Kidney (tissue), 14 donors: ENCODE data around the gene CHMP1A. TPM values are rescaled to one million over a fixed set of nuclear protein-coding genes. Genes with fewer than 3 reads are reported as not detected.
"Not testable (repeated sequence)": the region's sequence is repeated elsewhere in the genome, so short reads cannot be mapped to it uniquely, and the experiment has no call there.

Experiments
- DNase-seq, 5 donors: peaks; one replicate each; pipeline ENCODE4 v3.0.0-alpha.2; 2013 to 2020
- FAIRE-seq: peaks from 2 replicates; lab custom pipeline; 2012; peaks lifted over from hg19 to GRCh38; lab: Jason Lieb, UNC
- H3K27ac ChIP-seq, 2 donors: one replicate each; pipeline ENCODE4 v1.7.0; 2013; ENCODE audit warnings: low read depth in 2 of 2, low read length in 2 of 2, inconsistent platforms in 1 of 2
- H3K27me3 ChIP-seq: one replicate; pipeline ENCODE4 v1.7.1; 2013; ENCODE audit warnings: low read length, inconsistent platforms; ENCODE audit not compliant: control insufficient read depth, insufficient read depth
- H3K36me3 ChIP-seq, 3 donors: one replicate each; pipeline versions ENCODE4 v1.7.0 to v1.7.1; 2013; ENCODE audit warnings: low read length in 3 of 3, control low read depth in 1 of 3, inconsistent platforms in 1 of 3; ENCODE audit not compliant: insufficient read depth in 3 of 3, control insufficient read depth in 2 of 3
- H3K4me1 ChIP-seq, 3 donors: one replicate each; pipeline versions ENCODE4 v1.7.0 to v1.7.1; 2013; ENCODE audit warnings: low read length in 3 of 3, inconsistent platforms in 1 of 3, low read depth in 1 of 3; ENCODE audit not compliant: control insufficient read depth in 2 of 3, insufficient read depth in 2 of 3
- H3K4me3 ChIP-seq, 3 donors: one replicate each; pipeline versions ENCODE4 v1.7.0 to v1.8.1; 2013; ENCODE audit warnings: low read length in 3 of 3, control low read depth in 1 of 3, inconsistent platforms in 1 of 3
- H3K9ac ChIP-seq, 3 donors: one replicate each; pipeline versions ENCODE4 v1.7.0 to v1.7.1; 2013; ENCODE audit warnings: low read length in 3 of 3, control low read depth in 1 of 3, inconsistent platforms in 1 of 3
- H3K9me3 ChIP-seq, 3 donors: one replicate each; pipeline versions ENCODE4 v1.7.0 to v1.7.1; 2013; ENCODE audit warnings: low read length in 3 of 3, control low read depth in 1 of 3, inconsistent platforms in 1 of 3; ENCODE audit not compliant: control insufficient read depth in 2 of 3, insufficient read depth in 1 of 3
- intact Hi-C: fragments of 100-400 bp; cut with DNase I; formaldehyde crosslinking; loops from one replicate; pipeline ENCODE4 v1.11.1; 2022
- polyA plus RNA-seq: library from polyadenylated mRNA; stranded (reverse); fragments of 350-450 nt; fragmentation: Illumina TruSeq; extraction: RNeasy Lipid Tissue Mini Kit (QIAGEN cat#74804); gene quantifications from one replicate; pipeline ENCODE4 v1.2.3, GENCODE V29; 2014; ENCODE audit warnings: low read depth, low replicate concordance; ENCODE audit not compliant: insufficient read depth
- total RNA-seq: library from RNA; stranded (reverse); fragmentation: NEBNext Ultra II Directional; extraction: Animal tissue kit (Norgen Biotek cat#: 25700); gene quantifications from one replicate; pipeline ENCODE4 v1.2.1, GENCODE V29; 2021
- TF ChIP-seq, protein P1 (sequence below): IDR thresholded peaks from 3 replicates; pipeline ENCODE4 v1.5.1; 2012; ENCODE audit warnings: mild to moderate bottlenecking, moderate library complexity, borderline replicate concordance; ENCODE audit not compliant: insufficient read depth; ENCODE audit errors: extremely low read depth
- donor health status: control.
- donor health status: control.
- donor health status: control.
- donor health status: control.
- donor health status: control.
- donor health status: DM: yes; HTN: yes; CAD: no.
- donor health status: Normal renal cell carcinoma (clear cell type).

CHMP1A gene
- total and polyA plus RNA-seq, 2 donors from 2014 or later: 71.3 to 96.1 TPM

DNA sequence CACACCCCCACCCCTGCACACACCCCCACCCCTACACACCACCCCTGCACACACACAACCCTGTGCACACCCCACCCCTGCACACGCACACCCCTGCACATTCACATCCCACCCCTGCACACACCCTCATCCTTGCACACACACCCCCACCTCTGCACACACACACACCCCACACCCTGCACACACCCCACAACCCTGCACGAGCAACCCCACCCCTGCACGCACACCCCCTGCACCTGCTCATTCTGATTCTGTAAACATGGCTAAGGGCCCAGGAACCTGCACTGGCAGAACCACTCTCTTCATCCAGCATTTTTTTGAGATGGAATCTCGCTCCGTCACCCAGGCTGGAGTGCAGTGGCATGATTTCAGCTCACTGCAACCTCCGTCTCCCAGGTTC lies 18.1 kb downstream of the CHMP1A start:
- no peak for FAIRE-seq
- intact Hi-C loops: no loop called here
- Histone ChIP-seq H3K4me1 (peaks cover 0 to 4% (median 0%) of the 10 kb centered on the region in 3 donors), H3K27me3 (peaks cover 3% of the 10 kb centered on the region), H3K9ac (no peak overlapping the region), H3K36me3 (no peaks in the 10 kb centered on the region), H3K4me3 (no peak overlapping the region), H3K27ac (no peak overlapping the region), H3K9me3 (no peaks in the 10 kb centered on the region)
- no peak for DNase-seq
- TF ChIP-seq, protein P1, sequence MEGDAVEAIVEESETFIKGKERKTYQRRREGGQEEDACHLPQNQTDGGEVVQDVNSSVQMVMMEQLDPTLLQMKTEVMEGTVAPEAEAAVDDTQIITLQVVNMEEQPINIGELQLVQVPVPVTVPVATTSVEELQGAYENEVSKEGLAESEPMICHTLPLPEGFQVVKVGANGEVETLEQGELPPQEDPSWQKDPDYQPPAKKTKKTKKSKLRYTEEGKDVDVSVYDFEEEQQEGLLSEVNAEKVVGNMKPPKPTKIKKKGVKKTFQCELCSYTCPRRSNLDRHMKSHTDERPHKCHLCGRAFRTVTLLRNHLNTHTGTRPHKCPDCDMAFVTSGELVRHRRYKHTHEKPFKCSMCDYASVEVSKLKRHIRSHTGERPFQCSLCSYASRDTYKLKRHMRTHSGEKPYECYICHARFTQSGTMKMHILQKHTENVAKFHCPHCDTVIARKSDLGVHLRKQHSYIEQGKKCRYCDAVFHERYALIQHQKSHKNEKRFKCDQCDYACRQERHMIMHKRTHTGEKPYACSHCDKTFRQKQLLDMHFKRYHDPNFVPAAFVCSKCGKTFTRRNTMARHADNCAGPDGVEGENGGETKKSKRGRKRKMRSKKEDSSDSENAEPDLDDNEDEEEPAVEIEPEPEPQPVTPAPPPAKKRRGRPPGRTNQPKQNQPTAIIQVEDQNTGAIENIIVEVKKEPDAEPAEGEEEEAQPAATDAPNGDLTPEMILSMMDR: no peak

DNA sequence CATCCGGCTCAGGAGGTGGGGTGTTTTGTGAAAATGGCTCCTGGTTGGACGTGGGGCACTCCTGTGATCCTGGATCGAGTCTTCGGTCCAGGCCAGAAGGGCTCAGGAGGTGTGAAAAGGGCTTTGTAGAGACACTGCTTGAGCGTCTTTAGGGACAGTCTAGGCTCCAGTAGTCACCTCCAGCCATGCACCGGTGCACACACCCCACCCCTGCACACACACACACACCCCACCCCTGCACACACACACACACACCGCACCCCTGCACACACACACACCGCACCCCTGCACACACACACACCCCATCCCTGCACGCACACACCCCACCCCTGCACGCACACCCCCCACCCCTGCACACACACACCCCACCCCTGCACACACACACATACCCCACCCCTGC lies 19.1 kb downstream of the CHMP1A start:
- Histone ChIP-seq H3K27ac (no peak overlapping the region), H3K4me1 (peaks cover 0 to 7% (median 3%) of the 10 kb centered on the region in 3 donors), H3K4me3 (no peak overlapping the region), H3K27me3 (peaks cover 3% of the 10 kb centered on the region), H3K9ac (no peak overlapping the region), H3K9me3 (no peaks in the 10 kb centered on the region), H3K36me3 (peaks cover 0 to 3% (median 2%) of the 10 kb centered on the region in 3 donors)
- DNase-seq (no peak), FAIRE-seq (no peak)
- intact Hi-C loops: no loop called here
- TF ChIP-seq, protein P1: no peak

DNA sequence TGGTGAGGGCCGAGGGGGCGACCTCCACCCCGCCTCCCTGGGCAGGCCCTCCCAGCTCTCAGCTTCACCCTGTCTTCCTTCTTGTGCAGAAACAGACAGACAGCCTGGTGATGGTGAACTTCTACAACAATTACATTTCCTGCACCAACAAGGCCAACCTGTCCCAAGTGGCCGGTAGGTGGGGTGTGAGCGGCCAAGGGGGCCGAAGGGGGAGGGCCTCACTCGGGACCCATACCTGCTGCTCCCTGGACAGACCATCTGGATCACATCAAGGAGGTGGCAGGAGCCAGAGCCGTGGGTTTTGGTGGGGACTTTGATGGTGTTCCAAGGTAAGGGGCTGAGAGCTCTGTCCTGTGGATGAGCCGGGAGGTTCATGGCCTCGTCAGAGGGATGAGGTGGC lies 20.1 kb downstream of the CHMP1A start:
- DNase-seq (no peak), FAIRE-seq (no peak)
- no peak overlapping the region for H3K9ac ChIP-seq
- TF ChIP-seq, protein P1: no peak
- H3K27me3 ChIP-seq: peaks cover 3% of the 10 kb centered on the region
- H3K27ac ChIP-seq: no peak overlapping the region
- H3K9me3 ChIP-seq: no peaks in the 10 kb centered on the region
- H3K4me1 ChIP-seq: peaks cover 0 to 11% (median 4%) of the 10 kb centered on the region in 3 donors
- intact Hi-C loops: no loop called here
- peaks cover 0 to 4% (median 2%) of the 10 kb centered on the region in 3 donors for H3K36me3 ChIP-seq
- H3K4me3 ChIP-seq: no peak overlapping the region

DNA sequence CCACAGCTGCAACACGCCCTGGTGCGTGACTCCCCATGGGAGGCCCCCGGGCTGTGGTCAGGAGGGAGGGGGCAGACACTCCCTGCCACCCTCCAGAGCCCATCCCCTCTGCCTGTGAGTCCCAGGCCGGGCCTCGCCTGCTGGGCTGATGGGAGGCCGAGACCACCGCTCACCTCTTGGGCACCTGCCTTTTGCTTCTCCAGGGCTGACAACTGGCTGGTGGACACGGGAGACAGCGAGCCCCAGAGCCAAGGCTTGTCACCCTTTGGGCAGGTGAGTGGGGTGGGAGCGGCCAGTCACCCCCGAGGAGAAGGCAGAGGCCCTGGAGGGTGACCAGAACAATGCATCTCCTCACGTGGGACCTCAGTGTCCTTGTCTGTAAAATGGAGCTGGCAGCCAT lies 20.8 kb downstream of the CHMP1A start:
- Histone ChIP-seq H3K4me1 (peaks cover 0 to 11% (median 4%) of the 10 kb centered on the region in 3 donors), H3K27ac (no peak overlapping the region), H3K9me3 (no peaks in the 10 kb centered on the region), H3K27me3 (peaks cover 3% of the 10 kb centered on the region), H3K4me3 (no peak overlapping the region), H3K9ac (no peak overlapping the region), H3K36me3 (peaks cover 0 to 4% (median 2%) of the 10 kb centered on the region in 3 donors)
- TF ChIP-seq, protein P1: no peak
- no peak for FAIRE-seq
- DNase-seq: no peak
- intact Hi-C loops: no loop called here

DNA sequence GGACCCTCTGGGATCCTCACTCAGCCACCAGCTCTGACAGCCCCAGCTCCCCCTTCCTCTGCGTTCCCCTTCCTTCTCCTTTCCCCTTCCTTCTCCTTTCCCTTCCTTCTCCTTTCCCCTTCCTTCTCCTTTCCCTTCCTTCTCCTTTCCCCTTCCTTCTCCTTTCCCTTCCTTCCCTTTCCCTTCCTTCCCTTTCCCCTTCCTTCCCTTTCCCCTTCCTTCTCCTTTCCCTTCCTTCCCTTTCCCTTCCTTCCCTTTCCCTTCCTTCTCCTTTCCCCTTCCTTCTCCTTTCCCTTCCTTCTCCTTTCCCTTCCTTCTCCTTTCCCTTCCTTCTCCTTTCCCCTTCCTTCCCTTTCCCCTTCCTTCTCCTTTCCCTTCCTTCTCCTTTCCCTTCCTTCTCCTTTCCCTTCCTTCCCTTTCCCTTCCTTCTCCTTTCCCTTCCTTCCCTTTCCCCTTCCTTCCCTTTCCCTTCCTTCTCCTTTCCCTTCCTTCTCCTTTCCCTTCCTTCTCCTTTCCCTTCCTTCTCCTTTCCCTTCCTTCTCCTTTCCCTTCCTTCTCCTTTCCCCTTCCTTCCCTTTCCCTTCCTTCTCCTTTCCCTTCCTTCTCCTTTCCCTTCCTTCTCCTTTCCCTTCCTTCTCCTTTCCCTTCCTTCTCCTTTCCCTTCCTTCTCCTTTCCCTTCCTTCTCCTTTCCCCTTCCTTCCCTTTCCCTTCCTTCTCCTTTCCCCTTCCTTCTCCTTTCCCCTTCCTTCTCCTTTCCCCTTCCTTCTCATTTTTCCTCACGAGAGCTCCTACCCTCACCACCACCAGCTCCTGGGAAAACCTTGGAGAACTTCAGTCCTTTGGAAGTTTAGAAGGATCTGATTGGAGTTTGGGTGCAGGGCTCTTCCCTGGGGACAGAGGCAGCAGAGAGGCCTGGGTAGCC lies 22.8 kb downstream of the CHMP1A start:
- H3K9me3 ChIP-seq, H3K27ac ChIP-seq, H3K36me3 ChIP-seq, H3K4me1 ChIP-seq, DNase-seq, intact Hi-C loops, H3K27me3 ChIP-seq, H3K9ac ChIP-seq, H3K4me3 ChIP-seq, FAIRE-seq: not testable (repeated sequence)
